ENCODE data around the gene EFNA5.

DNA sequence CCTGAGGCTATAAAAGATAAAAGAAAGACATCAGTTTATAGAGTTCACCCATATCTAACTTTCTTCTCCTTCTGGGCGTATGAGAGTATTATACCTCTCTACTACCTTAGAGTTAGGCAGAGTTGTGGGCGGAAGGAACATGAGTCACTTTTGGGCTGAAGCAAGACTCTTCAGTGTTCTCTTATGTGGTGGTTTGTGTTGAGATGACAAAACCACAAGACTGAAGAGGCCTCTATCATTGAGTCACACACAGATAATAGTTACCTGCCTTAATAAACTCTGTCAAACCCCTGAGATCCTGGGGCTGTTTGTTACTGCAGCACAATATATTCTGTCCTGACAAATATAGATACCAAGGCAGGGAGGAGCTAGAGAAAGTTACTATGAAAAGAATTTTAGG is 184.2 kb downstream of the EFNA5 start:
- TF ChIP-seq, protein P1, sequence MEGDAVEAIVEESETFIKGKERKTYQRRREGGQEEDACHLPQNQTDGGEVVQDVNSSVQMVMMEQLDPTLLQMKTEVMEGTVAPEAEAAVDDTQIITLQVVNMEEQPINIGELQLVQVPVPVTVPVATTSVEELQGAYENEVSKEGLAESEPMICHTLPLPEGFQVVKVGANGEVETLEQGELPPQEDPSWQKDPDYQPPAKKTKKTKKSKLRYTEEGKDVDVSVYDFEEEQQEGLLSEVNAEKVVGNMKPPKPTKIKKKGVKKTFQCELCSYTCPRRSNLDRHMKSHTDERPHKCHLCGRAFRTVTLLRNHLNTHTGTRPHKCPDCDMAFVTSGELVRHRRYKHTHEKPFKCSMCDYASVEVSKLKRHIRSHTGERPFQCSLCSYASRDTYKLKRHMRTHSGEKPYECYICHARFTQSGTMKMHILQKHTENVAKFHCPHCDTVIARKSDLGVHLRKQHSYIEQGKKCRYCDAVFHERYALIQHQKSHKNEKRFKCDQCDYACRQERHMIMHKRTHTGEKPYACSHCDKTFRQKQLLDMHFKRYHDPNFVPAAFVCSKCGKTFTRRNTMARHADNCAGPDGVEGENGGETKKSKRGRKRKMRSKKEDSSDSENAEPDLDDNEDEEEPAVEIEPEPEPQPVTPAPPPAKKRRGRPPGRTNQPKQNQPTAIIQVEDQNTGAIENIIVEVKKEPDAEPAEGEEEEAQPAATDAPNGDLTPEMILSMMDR (IDR thresholded peaks at IDR 0.05), result no peak
- no peak for TF ChIP-seq POLR2AphosphoS5 (IDR thresholded peaks at IDR 0.05)
- no peak for TF ChIP-seq POLR2A (IDR thresholded peaks at IDR 0.05)

Data from prostate gland (tissue), 2 donors.